CD4-positive, alpha-beta T cell (primary cell): ENCODE measurements around the gene GPR37. TPM values are rescaled to one million over a fixed set of nuclear protein-coding genes. Genes with fewer than 3 reads are reported as not detected.

Source experiments
- ATAC-seq: fragments of 200-7000 bp; cut with Tn5 transposase; one replicate; pipeline ENCODE4 v1.10.0; 2022; ENCODE audit warnings: mild to moderate bottlenecking; ENCODE audit not compliant: poor library complexity
- CTCF ChIA-PET: fragments of 350-600 bp; sonication (Branson Sonifier 250); formaldehyde crosslinking; loops from one replicate; lab custom pipeline; 2021; ENCODE audit warnings: antibody characterized with exemption, inconsistent platforms; lab: Charles Lee
- POLR2A ChIA-PET: fragments of 350-600 bp; sonication (Branson Sonifier 250); formaldehyde crosslinking; loops from one replicate; lab custom pipeline; 2021; ENCODE audit warnings: antibody characterized with exemption, inconsistent platforms; lab: Charles Lee
- DNase-seq, 14 experiments: peaks; one replicate each; pipeline ENCODE4 v3.0.0-alpha.2; 2013 to 2020; ENCODE audit warnings: mixed read lengths in 2 of 14
- H3K27ac ChIP-seq, 2 donors: one replicate each; pipeline versions ENCODE4 v1.5.1 to v1.7.0; 2013; ENCODE audit warnings: low read length in 2 of 2, low read depth in 1 of 2, mild to moderate bottlenecking in 1 of 2
- H3K27me3 ChIP-seq, 2 experiments: 1 replicate in 1 of 2; 2 replicates in 1 of 2; pipeline versions ENCODE4 v1.6.1 to v1.7.0; 2013; ENCODE audit warnings: low read length in 2 of 2, control low read depth in 1 of 2, mild to moderate bottlenecking in 1 of 2, moderate library complexity in 1 of 2; ENCODE audit not compliant: insufficient read depth in 2 of 2, control insufficient read depth in 1 of 2
- H3K36me3 ChIP-seq: one replicate; pipeline ENCODE4 v1.6.1; 2013; ENCODE audit warnings: low read length, control low read depth; ENCODE audit not compliant: insufficient read depth
- H3K4me1 ChIP-seq: one replicate; pipeline ENCODE4 v1.6.1; 2013; ENCODE audit warnings: low read length, control low read depth; ENCODE audit not compliant: insufficient read depth
- H3K4me3 ChIP-seq: one replicate; pipeline ENCODE4 v1.5.1; 2013; ENCODE audit warnings: mild to moderate bottlenecking, low read length, moderate library complexity
- H3K9me3 ChIP-seq, 2 experiments: 1 replicate in 1 of 2; 2 replicates in 1 of 2; pipeline versions ENCODE4 v1.6.1 to v1.7.0; 2013; ENCODE audit warnings: low read length in 2 of 2, mild to moderate bottlenecking in 2 of 2, control low read depth in 1 of 2, moderate library complexity in 1 of 2; ENCODE audit not compliant: control insufficient read depth in 1 of 2, insufficient read depth in 1 of 2
- H3K27ac Mint-ChIP-seq: one replicate; pipeline ENCODE4 v1.8.0; 2020; ENCODE audit warnings: mixed read lengths
- H3K27me3 Mint-ChIP-seq: one replicate; pipeline ENCODE4 v1.8.0; 2021; ENCODE audit warnings: mixed read lengths
- H3K36me3 Mint-ChIP-seq: one replicate; pipeline ENCODE4 v1.8.0; 2021; ENCODE audit warnings: low read depth, mixed read lengths
- H3K4me1 Mint-ChIP-seq: one replicate; pipeline ENCODE4 v1.8.0; 2021; ENCODE audit warnings: low read depth, mixed read lengths
- H3K4me3 Mint-ChIP-seq: one replicate; pipeline ENCODE4 v1.8.0; 2020; ENCODE audit warnings: mild to moderate bottlenecking, mixed read lengths
- H3K9me3 Mint-ChIP-seq: one replicate; pipeline ENCODE4 v1.8.0; 2020; ENCODE audit warnings: mixed read lengths
- CTCF ChIP-seq: fragments of 200-600 bp; IDR thresholded peaks from one replicate; pipeline ENCODE4 v1.8.0; 2022; ENCODE audit warnings: antibody characterized with exemption, mild to moderate bottlenecking
- intact Hi-C, 2 experiments: fragments of 100-400 bp; cut with DNase I in 1 of 2; cut with micrococcal nuclease in 1 of 2; formaldehyde crosslinking; loops; one replicate each; pipeline versions ENCODE4 v1.15.1 to v1.9.0; 2023 to 2025; cut with DNase I, micrococcal nuclease
- total RNA-seq, 174 experiments: library from RNA in 2 of 174; stranded (reverse) in 2 of 174; gene quantifications; one replicate each; pipeline ENCODE4 v1.2.3 and lab custom pipeline; 2021 to 2026

GPR37 gene
- total RNA-seq, 2 experiments from 2014 or later = not detected

DNA sequence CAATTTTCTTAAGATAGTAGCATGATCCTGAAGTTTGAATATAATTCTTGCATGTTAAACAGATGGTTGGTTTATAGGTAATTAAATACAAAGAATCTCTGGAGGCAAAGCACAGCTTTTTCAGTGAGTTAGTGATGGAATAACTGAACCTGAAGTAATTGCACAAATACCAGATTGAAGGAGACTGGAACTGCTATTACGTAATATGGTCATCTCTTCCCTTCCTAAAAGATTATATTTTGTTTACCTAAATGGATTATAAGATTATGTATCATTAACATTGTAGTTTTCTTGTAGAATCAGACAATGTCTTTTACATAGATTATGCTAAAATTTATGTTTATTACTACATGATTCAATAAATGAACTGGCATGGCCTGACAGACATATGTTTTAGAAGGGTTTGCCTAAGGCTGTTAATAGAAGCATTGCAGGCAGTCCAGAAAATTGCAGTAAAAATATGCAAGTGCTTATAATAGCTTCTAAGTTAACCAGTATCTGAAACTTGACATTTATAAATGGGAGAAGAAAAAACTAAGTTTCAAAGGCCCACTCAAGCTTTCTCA, 35.8 kb upstream of the GPR37 start:
- no peaks in the 10 kb centered on the region for H3K9me3 ChIP-seq
- no peak overlapping the region for H3K27ac ChIP-seq
- Mint-ChIP-seq H3K9me3 (peaks cover 2% of the 10 kb centered on the region), H3K4me3 (no peak overlapping the region), H3K4me1 (no peaks in the 10 kb centered on the region), H3K36me3 (no peaks in the 10 kb centered on the region), H3K27ac (no peak overlapping the region), H3K27me3 (peaks cover 38% of the 10 kb centered on the region)
- no peak for ATAC-seq
- no peaks in the 10 kb centered on the region for H3K36me3 ChIP-seq
- TF ChIP-seq CTCF = no peak
- POLR2A ChIA-PET = no interaction called here
- no peak overlapping the region for H3K4me3 ChIP-seq
- H3K4me1 ChIP-seq = no peaks in the 10 kb centered on the region
- CTCF ChIA-PET = no interaction called here
- peaks cover 4% of the 10 kb centered on the region in 2 experiments for H3K27me3 ChIP-seq
- intact Hi-C loops = no loop called here
- DNase-seq = no peak

- POLR2A ChIA-PET = no interaction called here
- ATAC-seq = no peak
- H3K27ac ChIP-seq = no peak overlapping the region
- no peak overlapping the region for H3K4me3 Mint-ChIP-seq
- intact Hi-C loops = no loop called here
- H3K27ac Mint-ChIP-seq = no peak overlapping the region
- H3K4me1 ChIP-seq = no peaks in the 10 kb centered on the region
- no peaks in the 10 kb centered on the region for H3K9me3 ChIP-seq
- H3K27me3 Mint-ChIP-seq = peaks cover 40% of the 10 kb centered on the region
- peaks cover 4% of the 10 kb centered on the region in 2 experiments for H3K27me3 ChIP-seq
- no peaks in the 10 kb centered on the region for H3K36me3 Mint-ChIP-seq
- DNase-seq = no peak
- H3K4me1 Mint-ChIP-seq = no peaks in the 10 kb centered on the region
- H3K4me3 ChIP-seq = no peak overlapping the region
- no peaks in the 10 kb centered on the region for H3K36me3 ChIP-seq
- H3K9me3 Mint-ChIP-seq = peaks cover 2% of the 10 kb centered on the region
- CTCF ChIA-PET = no interaction called here
- TF ChIP-seq CTCF = no peak
These were observed 34.8 kb upstream of the GPR37 start for GRCh38 chr7:124800386-124800785.

- TF ChIP-seq CTCF = no peak
- intact Hi-C loops = no loop called here
- Mint-ChIP-seq H3K4me3 (no peak overlapping the region), H3K36me3 (no peaks in the 10 kb centered on the region), H3K4me1 (no peaks in the 10 kb centered on the region), H3K27ac (no peak overlapping the region), H3K9me3 (peaks cover 2% of the 10 kb centered on the region), H3K27me3 (peaks cover 40% of the 10 kb centered on the region)
- ChIA-PET POLR2A (no interaction called here), CTCF (no interaction called here)
- no peak for DNase-seq
- no peaks in the 10 kb centered on the region for H3K4me1 ChIP-seq
- H3K36me3 ChIP-seq = no peaks in the 10 kb centered on the region
- ATAC-seq = no peak
- H3K9me3 ChIP-seq = no peaks in the 10 kb centered on the region
- no peak overlapping the region for H3K27ac ChIP-seq
- no peak overlapping the region for H3K4me3 ChIP-seq
- H3K27me3 ChIP-seq = peaks cover 4% of the 10 kb centered on the region in 2 experiments
These were observed 33.9 kb upstream of the GPR37 start for GRCh38 chr7:124799448-124799847.
